ENCODE data around the gene NFYA. TPM values are rescaled to one million over a fixed set of nuclear protein-coding genes. Genes with fewer than 3 reads are reported as not detected.

The NFYA gene
- total RNA-seq, 2 donors from 2014 or later = 28.2 to 31.8 TPM

DNA sequence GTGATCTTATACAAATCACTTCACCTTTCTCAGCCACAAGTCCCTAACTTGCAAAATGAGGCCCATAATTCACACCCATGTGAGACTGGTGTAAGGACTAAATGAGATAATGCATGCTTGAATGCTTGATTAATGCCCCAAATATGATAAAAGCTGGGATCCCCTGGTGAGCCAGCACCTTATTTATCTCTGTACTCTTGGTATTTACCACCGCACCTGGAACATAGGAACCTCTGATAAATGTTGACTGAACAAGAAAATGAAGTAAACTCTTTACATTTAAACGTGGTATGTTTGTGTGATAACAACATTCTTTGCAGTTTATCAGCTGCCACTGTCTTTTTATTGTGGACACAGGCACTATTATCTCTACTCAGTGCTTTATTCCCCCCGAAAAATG lies 22.2 kb upstream of the NFYA start:
- Mint-ChIP-seq H3K4me1 (peaks cover 11% of the 10 kb centered on the region), H3K36me3 (ENCODE audit: low read depth) (no peaks in the 10 kb centered on the region), H3K27ac (peak overlapping the region; percentile 5), H3K27me3 (no peaks in the 10 kb centered on the region), H3K4me3 (no peak overlapping the region)
- no peaks in the 10 kb centered on the region for H3K9me3 ChIP-seq (ENCODE audit: control insufficient read depth, low read length, poor library complexity, severe bottlenecking)
- DNase-seq (no peak), ATAC-seq (no peak)

DNA sequence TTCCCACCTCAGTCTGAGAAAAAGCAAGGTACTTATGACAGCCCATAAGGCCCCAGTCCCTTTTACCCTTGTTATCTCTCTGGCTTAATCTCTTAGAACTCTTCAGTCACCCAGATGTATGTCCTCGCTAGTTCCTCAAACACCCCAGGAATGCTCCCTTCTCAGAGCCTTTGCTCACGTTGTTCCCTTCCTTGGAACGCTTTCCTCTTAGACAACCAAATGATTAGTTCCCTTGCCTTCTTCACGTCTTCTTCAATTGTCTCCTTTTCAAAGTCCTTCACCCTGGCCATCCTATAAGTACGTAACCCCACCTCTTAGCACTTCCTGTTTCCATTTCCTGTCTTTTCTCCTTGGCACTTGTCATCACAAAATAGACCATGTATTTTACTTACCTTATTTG lies 20.9 kb upstream of the NFYA start:
- peaks cover 11% of the 10 kb centered on the region for H3K4me1 Mint-ChIP-seq
- peak overlapping the region; percentile 1 for H3K4me3 Mint-ChIP-seq
- ATAC-seq (peak; percentile 35), DNase-seq (no peak)
- H3K9me3 ChIP-seq (ENCODE audit: control insufficient read depth, low read length, poor library complexity, severe bottlenecking) = no peaks in the 10 kb centered on the region
- H3K27ac Mint-ChIP-seq = peak overlapping the region; percentile 5
- H3K36me3 Mint-ChIP-seq (ENCODE audit: low read depth) = peaks cover 5% of the 10 kb centered on the region
- H3K27me3 Mint-ChIP-seq = no peaks in the 10 kb centered on the region

DNA sequence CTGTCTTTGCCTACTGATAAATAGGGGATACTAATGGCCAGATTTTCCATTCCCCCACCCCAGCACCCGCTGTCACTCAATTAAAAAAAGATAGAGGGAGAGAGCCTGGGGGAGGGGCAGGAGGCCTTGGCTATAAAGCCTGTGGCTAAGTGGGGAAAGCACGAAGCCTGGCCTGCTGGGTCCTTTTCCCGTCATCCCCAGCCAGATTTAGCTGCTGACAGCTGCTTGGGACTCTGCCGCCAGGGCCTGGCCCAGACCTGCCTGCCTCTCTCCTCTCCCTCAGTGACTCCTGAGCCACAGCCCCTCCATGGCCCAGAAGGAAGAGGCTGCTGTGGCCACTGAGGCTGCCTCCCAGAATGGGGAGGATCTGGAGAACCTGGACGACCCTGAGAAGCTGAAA lies 19.7 kb upstream of the NFYA start, which contains the start of gene APOBEC2:
TSS of gene APOBEC2 (plus strand) at position 162 of the 400 bp plus-strand sequence. CDS start at position 308, 146 bp downstream.
- ATAC-seq (no peak), DNase-seq (no peak)
- no peaks in the 10 kb centered on the region for H3K9me3 ChIP-seq (ENCODE audit: control insufficient read depth, low read length, poor library complexity, severe bottlenecking)
- Mint-ChIP-seq H3K4me3 (no peak within 1 kb of the TSS), H3K4me1 (peaks cover 11% of the 10 kb centered on the region), H3K36me3 (ENCODE audit: low read depth) (peaks cover 5% of the 10 kb centered on the region), H3K27me3 (no peaks in the 10 kb centered on the region), H3K27ac (peak within 1 kb of the TSS; percentile 5)

DNA sequence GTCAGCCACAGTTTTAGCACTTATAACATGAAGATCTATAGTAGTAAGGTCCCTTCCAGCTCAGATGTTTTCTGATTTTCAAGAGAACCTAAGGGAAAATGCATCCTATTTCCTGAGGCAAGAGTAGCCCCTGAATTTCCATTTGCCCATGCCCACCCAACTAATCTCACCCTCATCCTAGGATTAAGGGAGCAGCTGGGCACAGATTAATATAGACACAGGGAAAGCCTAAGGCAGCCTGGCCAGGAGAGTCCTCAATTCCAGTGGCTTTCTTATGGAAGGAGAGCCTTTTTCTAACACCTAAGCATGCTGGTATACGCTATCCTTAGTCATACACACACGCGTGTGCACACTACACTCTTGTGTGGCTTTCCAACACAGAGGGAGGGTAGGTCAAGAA lies 18.3 kb upstream of the NFYA start:
- no peaks in the 10 kb centered on the region for H3K9me3 ChIP-seq (ENCODE audit: control insufficient read depth, low read length, poor library complexity, severe bottlenecking)
- DNase-seq (no peak), ATAC-seq (no peak)
- Mint-ChIP-seq H3K27ac (no peak overlapping the region), H3K36me3 (ENCODE audit: low read depth) (peaks cover 5% of the 10 kb centered on the region), H3K4me1 (peaks cover 9% of the 10 kb centered on the region), H3K27me3 (no peaks in the 10 kb centered on the region), H3K4me3 (no peak overlapping the region)

DNA sequence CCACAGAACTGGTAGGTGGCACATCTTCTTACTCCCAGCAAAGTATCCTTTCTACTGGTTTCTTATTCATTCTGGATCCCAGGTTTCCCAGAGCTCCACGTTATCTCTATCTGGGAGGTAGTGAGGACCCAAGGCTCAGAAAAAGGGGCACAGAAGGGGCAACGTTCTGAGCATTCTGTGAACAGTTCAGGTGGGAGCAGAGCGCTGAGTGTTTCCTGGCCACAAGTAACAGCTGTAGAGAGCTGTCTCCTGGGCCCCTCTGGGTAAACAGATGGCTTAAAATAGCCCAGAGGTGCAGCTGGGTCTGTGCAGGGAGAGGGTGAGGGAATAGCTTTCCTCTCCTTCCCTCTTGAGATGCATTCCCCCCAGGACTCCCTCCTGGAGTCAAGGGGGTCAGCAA lies 17.6 kb upstream of the NFYA start:
- ATAC-seq (no peak), DNase-seq (no peak)
- peaks cover 13% of the 10 kb centered on the region for H3K4me1 Mint-ChIP-seq
- no peaks in the 10 kb centered on the region for H3K27me3 Mint-ChIP-seq
- peaks cover 5% of the 10 kb centered on the region for H3K36me3 Mint-ChIP-seq (ENCODE audit: low read depth)
- H3K9me3 ChIP-seq (ENCODE audit: control insufficient read depth, low read length, poor library complexity, severe bottlenecking) = no peaks in the 10 kb centered on the region
- no peak overlapping the region for H3K4me3 Mint-ChIP-seq
- peak overlapping the region; percentile 19 for H3K27ac Mint-ChIP-seq

DNA sequence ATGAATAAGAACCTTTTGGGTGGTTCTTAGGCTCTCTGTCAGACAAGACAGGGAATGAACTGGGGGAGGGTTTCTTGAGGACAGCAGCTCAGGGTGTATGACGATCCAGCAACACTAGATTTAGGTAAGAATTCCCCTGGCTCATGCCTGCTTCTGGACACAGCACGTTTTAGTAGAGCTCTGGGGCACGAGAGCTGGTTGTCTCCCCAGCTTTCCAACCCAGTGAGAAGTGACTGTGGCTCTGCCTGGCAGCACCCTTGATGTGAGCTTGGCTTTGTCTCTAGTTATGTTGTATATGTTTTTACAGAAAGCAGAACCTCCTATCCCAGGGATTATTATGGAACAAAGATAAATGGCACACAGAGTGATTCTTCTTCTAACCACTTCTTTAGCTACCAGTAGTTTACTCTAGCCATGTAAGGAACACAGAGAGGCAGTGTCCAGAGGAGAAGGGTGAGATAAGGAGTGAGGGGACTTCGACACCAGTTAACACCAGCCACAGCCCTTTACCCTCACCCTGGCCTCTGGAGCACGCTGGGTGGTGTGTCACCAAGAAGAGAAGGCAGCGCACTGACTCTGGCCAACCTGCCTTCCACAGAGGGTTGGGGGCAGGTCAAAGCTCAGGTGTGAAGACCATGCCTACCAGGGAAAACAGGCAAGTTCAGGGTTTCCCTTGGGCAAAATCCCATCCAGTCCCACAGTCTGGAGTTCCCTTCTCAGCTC lies 15.8 kb upstream of the NFYA start:
- Mint-ChIP-seq H3K36me3 (ENCODE audit: low read depth) (peaks cover 7% of the 10 kb centered on the region), H3K27me3 (no peaks in the 10 kb centered on the region)

DNA sequence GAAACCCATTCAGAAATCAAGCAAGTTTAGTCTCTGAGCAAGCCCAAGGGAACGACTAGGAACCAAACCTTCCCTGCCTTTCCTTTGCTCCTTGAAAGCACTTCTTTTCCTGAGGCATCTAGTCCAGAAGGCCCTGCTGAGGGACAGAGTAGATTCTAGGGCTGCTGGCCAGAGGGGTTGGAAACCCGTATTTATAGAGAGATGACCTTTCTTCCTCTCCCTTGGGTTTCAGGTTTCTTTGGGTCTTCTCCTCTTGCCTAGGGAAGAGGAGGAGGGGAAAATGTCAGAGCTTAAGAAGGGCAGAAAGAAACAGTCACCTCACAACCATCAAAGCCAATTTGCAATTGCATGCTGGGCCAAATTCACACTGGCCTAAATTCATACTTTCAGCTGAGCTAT lies 14.0 kb upstream of the NFYA start:
- H3K36me3 Mint-ChIP-seq (ENCODE audit: low read depth) = peaks cover 9% of the 10 kb centered on the region
- no peak for ATAC-seq
- H3K27ac Mint-ChIP-seq = no peak overlapping the region

More for the DNA sequence above, 15.8 kb upstream of the NFYA start:
- Mint-ChIP-seq H3K4me1 (peaks cover 11% of the 10 kb centered on the region), H3K27ac (no peak overlapping the region), H3K4me3 (no peak overlapping the region)
- no peaks in the 10 kb centered on the region for H3K9me3 ChIP-seq (ENCODE audit: control insufficient read depth, low read length, poor library complexity, severe bottlenecking)
- DNase-seq = no peak
- no peak for ATAC-seq

DNA sequence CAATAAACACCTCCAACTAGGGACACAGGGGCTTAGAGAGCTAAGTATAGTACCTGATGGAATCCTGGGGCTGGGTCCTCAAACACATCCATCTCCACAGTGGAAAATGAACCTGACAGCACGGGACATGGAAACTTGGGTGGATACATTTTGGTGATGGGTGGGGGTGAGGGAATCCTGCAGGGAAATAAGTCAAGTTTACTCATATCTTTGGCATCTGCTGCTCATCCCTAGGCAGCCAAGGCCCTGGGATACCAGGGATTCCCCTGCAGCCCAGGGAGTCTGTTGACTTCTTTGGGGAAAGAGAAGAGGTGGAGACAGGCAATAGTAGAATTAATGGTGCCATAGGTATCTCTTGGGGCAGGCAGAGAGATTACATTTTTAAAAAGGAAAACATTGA lies 13.2 kb upstream of the NFYA start:
- no peaks in the 10 kb centered on the region for H3K9me3 ChIP-seq (ENCODE audit: control insufficient read depth, low read length, poor library complexity, severe bottlenecking)
- peak overlapping the region; percentile 27 for H3K27ac Mint-ChIP-seq
- H3K36me3 Mint-ChIP-seq (ENCODE audit: low read depth) = peaks cover 9% of the 10 kb centered on the region

More for the DNA sequence above, 14.0 kb upstream of the NFYA start:
- Mint-ChIP-seq H3K4me3 (no peak overlapping the region), H3K27me3 (no peaks in the 10 kb centered on the region), H3K4me1 (peaks cover 5% of the 10 kb centered on the region)
- H3K9me3 ChIP-seq (ENCODE audit: control insufficient read depth, low read length, poor library complexity, severe bottlenecking) = no peaks in the 10 kb centered on the region
- DNase-seq = no peak

DNA sequence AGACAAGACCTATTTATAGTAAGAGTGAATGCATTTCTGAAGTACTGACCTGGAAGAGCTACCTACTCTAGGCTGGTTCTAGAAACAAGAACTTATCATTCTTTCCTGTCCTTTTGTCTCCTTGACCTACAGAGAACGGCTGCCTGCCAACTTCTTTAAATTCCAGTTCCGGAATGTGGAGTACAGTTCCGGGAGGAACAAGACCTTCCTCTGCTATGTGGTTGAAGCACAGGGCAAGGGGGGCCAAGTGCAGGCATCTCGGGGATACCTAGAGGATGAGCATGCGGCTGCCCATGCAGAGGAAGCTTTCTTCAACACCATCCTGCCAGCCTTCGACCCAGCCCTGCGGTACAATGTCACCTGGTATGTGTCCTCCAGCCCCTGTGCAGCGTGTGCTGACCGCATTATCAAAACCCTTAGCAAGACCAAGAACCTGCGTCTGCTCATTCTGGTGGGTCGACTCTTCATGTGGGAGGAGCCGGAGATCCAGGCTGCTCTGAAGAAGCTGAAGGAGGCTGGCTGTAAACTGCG lies 11.5 kb upstream of the NFYA start:
- DNase-seq (no peak), ATAC-seq (no peak)
- Mint-ChIP-seq H3K4me3 (no peak overlapping the region), H3K27me3 (no peaks in the 10 kb centered on the region), H3K27ac (no peak overlapping the region), H3K4me1 (peaks cover 5% of the 10 kb centered on the region), H3K36me3 (ENCODE audit: low read depth) (peaks cover 4% of the 10 kb centered on the region)
- no peaks in the 10 kb centered on the region for H3K9me3 ChIP-seq (ENCODE audit: control insufficient read depth, low read length, poor library complexity, severe bottlenecking)

More for the DNA sequence above, 13.2 kb upstream of the NFYA start:
- Mint-ChIP-seq H3K4me3 (no peak overlapping the region), H3K27me3 (no peaks in the 10 kb centered on the region), H3K4me1 (peaks cover 5% of the 10 kb centered on the region)
- ATAC-seq (no peak), DNase-seq (no peak)

DNA sequence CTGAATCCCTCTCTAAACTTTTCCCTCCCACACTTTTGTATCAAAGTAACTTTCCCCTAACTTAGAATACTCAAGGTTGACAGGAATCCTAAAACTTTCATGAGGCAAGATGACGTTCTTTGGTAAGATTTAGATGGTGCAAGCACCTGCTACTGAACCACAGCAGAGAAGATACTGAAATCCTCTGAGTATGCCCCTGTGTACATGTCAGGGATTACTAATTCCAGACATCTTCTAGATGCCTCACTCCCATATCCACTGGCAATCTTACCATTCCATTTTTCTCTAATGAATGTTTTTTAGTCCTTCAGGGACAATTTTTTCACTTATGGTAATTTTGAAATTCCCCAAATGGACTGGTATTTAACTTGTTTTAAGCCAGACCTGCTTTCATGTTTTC lies 10.7 kb upstream of the NFYA start:
- H3K36me3 Mint-ChIP-seq (ENCODE audit: low read depth) = peaks cover 8% of the 10 kb centered on the region
- H3K4me3 Mint-ChIP-seq = no peak overlapping the region
- no peak overlapping the region for H3K27ac Mint-ChIP-seq
- H3K4me1 Mint-ChIP-seq = peaks cover 9% of the 10 kb centered on the region
- no peaks in the 10 kb centered on the region for H3K9me3 ChIP-seq (ENCODE audit: control insufficient read depth, low read length, poor library complexity, severe bottlenecking)
- ATAC-seq = no peak
- no peak for DNase-seq
- no peaks in the 10 kb centered on the region for H3K27me3 Mint-ChIP-seq

DNA sequence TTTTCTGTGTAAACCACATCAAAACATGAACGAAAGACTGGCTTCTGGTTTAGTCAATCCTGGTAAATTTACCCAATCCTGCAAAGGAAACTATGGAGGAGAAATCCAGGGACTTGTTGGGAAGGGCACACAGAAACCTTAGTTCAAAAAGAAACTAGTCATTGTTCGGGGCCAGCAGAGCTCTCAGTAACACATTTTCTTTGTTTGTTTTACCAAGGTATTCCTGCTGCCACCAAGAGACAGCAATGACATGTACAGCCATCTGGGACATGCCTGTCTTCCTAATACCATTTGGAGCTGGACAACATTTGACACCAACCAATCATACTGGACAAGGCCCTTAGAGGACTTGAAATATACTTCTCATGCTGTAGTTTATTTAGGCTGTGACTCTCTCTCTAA lies 8.9 kb upstream of the NFYA start:
- DNase-seq = no peak
- Mint-ChIP-seq H3K4me3 (no peak overlapping the region), H3K36me3 (ENCODE audit: low read depth) (peaks cover 12% of the 10 kb centered on the region)

DNA sequence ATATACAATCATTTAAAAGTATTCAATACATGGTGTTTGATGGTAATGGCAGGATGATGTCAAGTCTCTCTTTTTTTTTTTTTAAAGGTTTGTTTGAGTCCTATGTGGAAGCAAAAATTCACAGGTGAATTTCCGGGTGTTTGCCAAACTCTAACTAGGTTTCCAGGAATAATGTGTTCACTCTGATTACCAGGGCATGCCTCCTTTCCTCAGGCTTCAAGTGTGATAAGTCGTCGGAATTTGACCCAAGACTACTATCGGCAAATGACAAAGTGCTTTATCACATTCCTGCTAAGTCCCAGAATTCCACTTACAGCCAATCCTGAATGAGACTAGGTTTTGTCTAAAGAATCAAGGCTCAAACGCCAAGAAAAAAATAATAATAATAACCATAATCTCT lies 7.9 kb upstream of the NFYA start:
- no peaks in the 10 kb centered on the region for H3K27me3 Mint-ChIP-seq
- DNase-seq = no peak
- no peak overlapping the region for H3K4me3 Mint-ChIP-seq
- peaks cover 12% of the 10 kb centered on the region for H3K36me3 Mint-ChIP-seq (ENCODE audit: low read depth)
- no peak for ATAC-seq
- no peaks in the 10 kb centered on the region for H3K9me3 ChIP-seq (ENCODE audit: control insufficient read depth, low read length, poor library complexity, severe bottlenecking)
- H3K27ac Mint-ChIP-seq = no peak overlapping the region
- peaks cover 14% of the 10 kb centered on the region for H3K4me1 Mint-ChIP-seq

More for the DNA sequence above, 8.9 kb upstream of the NFYA start:
- no peaks in the 10 kb centered on the region for H3K9me3 ChIP-seq (ENCODE audit: control insufficient read depth, low read length, poor library complexity, severe bottlenecking)
- H3K4me1 Mint-ChIP-seq = peaks cover 15% of the 10 kb centered on the region
- no peak overlapping the region for H3K27ac Mint-ChIP-seq
- ATAC-seq = no peak
- H3K27me3 Mint-ChIP-seq = no peaks in the 10 kb centered on the region

DNA sequence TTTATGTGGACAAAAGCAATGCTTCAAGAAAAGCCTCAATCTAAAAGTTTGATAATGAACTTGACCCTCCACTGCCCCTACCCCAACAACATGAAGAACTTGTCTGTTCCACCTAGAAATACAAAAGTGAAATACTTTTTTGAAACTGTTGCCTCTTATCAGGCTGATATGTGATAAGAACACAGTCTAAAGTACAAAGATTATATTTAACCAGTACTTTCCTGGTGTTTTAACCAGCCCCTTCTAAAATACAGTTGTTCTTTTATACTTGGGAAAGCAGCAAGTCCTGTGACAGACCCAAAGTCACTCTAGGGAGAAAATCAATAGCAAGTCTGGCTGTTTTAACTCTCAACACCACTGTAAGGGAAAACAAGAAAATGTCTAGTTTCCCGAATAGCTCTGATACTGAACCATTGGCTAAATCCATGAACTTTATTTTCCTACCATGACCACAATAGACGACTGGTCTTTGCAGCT lies 7.2 kb upstream of the NFYA start:
- Mint-ChIP-seq H3K36me3 (ENCODE audit: low read depth) (peaks cover 12% of the 10 kb centered on the region), H3K27me3 (no peaks in the 10 kb centered on the region), H3K4me3 (no peak overlapping the region), H3K4me1 (peaks cover 12% of the 10 kb centered on the region), H3K27ac (no peak overlapping the region)
- H3K9me3 ChIP-seq (ENCODE audit: control insufficient read depth, low read length, poor library complexity, severe bottlenecking) = no peaks in the 10 kb centered on the region
- no peak for ATAC-seq
- DNase-seq = no peak

DNA sequence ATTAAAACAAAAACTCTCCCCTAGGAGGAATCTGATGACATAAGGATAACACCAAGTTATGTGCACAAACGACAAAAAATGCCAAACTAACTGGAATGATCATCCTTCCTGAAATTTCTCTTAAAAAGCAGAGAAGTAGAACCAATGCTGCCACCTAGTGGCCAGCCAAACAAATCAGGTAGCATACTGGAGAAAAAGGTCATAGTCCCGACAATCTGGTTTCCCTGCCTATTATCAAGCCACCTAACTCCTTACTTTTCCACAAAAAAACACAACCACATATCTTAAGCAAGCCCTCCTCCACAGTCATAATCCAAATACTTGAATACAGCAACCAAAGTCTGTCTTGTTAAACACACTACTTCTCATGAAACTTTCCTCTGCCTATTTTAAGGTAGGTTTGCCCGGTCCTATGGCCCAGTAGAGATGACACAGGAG lies 5.9 kb upstream of the NFYA start:
- Mint-ChIP-seq H3K27me3 (no peaks in the 10 kb centered on the region), H3K4me1 (peaks cover 24% of the 10 kb centered on the region), H3K27ac (peak overlapping the region; percentile 86), H3K4me3 (no peak overlapping the region), H3K36me3 (ENCODE audit: low read depth) (peaks cover 11% of the 10 kb centered on the region)
- ATAC-seq (no peak), DNase-seq (peak; percentile 32 to 51 (median 43))
- H3K9me3 ChIP-seq (ENCODE audit: control insufficient read depth, low read length, poor library complexity, severe bottlenecking) = no peaks in the 10 kb centered on the region

Data from T-helper 17 cell (primary cell).